Activated effector memory CD4-positive, alpha-beta T cell treated with anti-CD3 and anti-CD28 coated beads, Interleukin-2, amount 50 U/mL, for 16 hours (primary cell): ENCODE measurements around the gene TTC39B.

ENCODE experiments used
- DNase-seq: peaks from one replicate; pipeline ENCODE4 v3.0.0-alpha.2; 2020

TTC39B gene

GRCh38 chr9:15157381-15157780, 149.6 kb downstream of the TTC39B start:
- DNase-seq, result no peak

- no peak for DNase-seq
These were observed 150.8 kb downstream of the TTC39B start for GRCh38 chr9:15156241-15156640.

GRCh38 chr9:15155826-15156225, 151.2 kb downstream of the TTC39B start:
- DNase-seq, result no peak

GRCh38 chr9:15155323-15155722, 151.7 kb downstream of the TTC39B start:
- DNase-seq, result no peak

- no peak for DNase-seq
These were observed 152.3 kb downstream of the TTC39B start for GRCh38 chr9:15154677-15155076.

GRCh38 chr9:15153961-15154360, 153.1 kb downstream of the TTC39B start:
- DNase-seq, result no peak

GRCh38 chr9:15150939-15151338, 156.1 kb downstream of the TTC39B start:
- DNase-seq, result no peak

GRCh38 chr9:15149450-15149849, 157.6 kb downstream of the TTC39B start:
- no peak for DNase-seq

- no peak for DNase-seq
These were observed 160.7 kb downstream of the TTC39B start for GRCh38 chr9:15146268-15146700.

GRCh38 chr9:15144622-15145061, 162.4 kb downstream of the TTC39B start:
- DNase-seq, result no peak

- DNase-seq, result no peak
These were observed 164.0 kb downstream of the TTC39B start for GRCh38 chr9:15142878-15143534.

GRCh38 chr9:15140051-15140450, 167.0 kb downstream of the TTC39B start:
- no peak for DNase-seq

GRCh38 chr9:15139469-15139868, 167.5 kb downstream of the TTC39B start:
- DNase-seq, result no peak

- DNase-seq, result no peak
These were observed 168.7 kb downstream of the TTC39B start for GRCh38 chr9:15138357-15138686.

GRCh38 chr9:15137658-15138356, 169.2 kb downstream of the TTC39B start:
- DNase-seq, result no peak

- no peak for DNase-seq
These were observed 169.9 kb downstream of the TTC39B start for GRCh38 chr9:15137089-15137488.

GRCh38 chr9:15136646-15137045, 170.4 kb downstream of the TTC39B start:
- DNase-seq, result no peak

GRCh38 chr9:15135164-15135792, 171.7 kb downstream of the TTC39B start:
- DNase-seq, result peak; percentile 70

- no peak for DNase-seq
These were observed 173.5 kb downstream of the TTC39B start for GRCh38 chr9:15133488-15133887.

- DNase-seq, result no peak
These were observed 174.9 kb downstream of the TTC39B start for GRCh38 chr9:15132091-15132490.

- no peak for DNase-seq
These were observed 175.9 kb downstream of the TTC39B start for GRCh38 chr9:15131094-15131493.

- DNase-seq, result no peak
These were observed 179.2 kb downstream of the TTC39B start for GRCh38 chr9:15127831-15128230.

- DNase-seq, result no peak
These were observed 185.4 kb downstream of the TTC39B start for GRCh38 chr9:15121630-15122029.

GRCh38 chr9:15116130-15116580, 190.9 kb downstream of the TTC39B start:
- DNase-seq, result no peak
